HG02884 (cell line): ENCODE data around the gene FNDC3B.

ENCODE experiments used
- ATAC-seq: cut with Tn5 transposase; IDR thresholded peaks from one replicate; pipeline ENCODE4 v1.9.1; 2021; ENCODE audit warnings: mild to moderate bottlenecking, moderate library complexity; ENCODE audit not compliant: unreplicated experiment

The FNDC3B gene

DNA sequence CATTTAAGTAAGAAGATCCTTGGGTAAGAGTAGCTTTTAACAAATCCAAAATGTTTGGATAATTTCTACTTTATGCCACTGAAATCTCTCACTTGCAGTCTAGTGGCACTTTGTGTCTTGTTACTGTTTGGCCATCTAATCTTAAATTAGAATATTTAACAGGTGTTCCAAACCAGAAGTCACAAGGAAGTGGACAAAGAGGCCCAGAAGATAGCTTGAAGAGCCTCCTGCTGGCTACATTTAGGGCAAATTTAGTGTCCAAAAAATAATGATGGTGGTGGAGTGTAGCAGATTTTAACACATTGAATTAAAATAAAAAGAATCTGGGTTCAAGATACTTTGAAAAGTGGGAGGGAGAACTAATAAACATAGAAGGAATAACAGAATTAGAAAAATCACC is 236.7 kb downstream of the FNDC3B start:
- no peak for ATAC-seq

DNA sequence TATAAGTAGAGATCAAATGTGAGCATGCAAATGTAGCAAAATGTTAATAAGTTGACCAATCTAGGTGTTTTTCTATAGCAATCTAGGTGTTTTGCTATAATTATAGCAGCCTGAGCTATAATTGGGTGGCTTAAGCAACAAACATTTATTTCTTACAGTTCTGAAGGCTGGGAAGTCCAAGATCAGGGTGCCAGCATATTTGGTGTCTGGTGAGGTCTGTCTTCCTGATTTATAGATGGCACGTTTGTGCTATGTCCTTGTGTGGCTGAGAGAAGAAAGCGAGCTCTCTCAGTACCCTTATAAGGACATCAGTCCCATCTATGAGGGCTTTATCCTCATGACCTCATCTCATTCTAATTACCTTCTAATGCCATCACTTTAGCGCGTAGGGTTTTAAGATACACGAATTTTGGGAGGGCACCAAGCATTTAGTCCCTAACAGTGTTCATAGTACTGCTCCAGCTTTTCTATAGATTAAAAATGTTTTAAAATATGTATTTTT is 237.8 kb downstream of the FNDC3B start:
- no peak for ATAC-seq

DNA sequence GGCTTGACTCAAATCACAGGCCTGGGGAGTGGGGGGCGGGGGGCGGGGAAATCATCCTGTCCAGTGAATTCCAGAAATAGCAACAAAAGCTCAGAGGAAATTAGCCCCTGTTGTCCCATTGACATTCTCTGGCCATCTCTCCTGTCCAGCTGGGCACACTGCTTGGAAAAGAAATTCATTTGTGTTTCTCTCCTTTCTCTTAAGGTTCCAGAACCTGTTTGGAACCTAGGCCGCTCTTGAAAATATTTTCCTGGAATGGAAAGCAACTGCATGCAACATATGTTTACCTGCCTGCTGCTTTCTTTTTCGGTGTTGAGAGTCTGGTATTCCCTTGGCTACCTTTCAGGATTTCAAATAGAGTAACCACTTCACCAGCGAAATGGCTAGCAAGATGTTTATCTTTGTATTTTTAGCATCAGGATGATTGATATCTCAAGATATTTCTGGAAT is 239.8 kb downstream of the FNDC3B start:
- no peak for ATAC-seq

DNA sequence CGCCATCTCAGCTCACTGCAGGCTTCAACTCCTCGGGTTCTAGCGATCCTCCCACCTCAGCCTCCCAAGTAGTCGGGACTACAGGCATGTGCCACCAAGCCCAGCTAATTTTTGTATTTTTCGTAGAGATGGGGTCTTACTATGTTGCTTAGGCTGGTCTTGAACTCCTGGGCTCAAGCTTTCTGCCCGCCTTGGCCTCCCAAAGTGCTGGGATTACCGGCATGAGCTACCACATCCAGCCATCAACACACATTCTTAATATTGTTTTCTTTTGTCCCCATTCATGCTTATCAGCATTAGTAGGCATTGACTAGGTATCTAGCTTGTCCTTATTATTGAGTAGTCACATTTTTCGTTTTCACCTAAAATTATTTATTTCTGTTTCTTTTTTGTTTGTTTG is 240.6 kb downstream of the FNDC3B start:
- no peak for ATAC-seq

DNA sequence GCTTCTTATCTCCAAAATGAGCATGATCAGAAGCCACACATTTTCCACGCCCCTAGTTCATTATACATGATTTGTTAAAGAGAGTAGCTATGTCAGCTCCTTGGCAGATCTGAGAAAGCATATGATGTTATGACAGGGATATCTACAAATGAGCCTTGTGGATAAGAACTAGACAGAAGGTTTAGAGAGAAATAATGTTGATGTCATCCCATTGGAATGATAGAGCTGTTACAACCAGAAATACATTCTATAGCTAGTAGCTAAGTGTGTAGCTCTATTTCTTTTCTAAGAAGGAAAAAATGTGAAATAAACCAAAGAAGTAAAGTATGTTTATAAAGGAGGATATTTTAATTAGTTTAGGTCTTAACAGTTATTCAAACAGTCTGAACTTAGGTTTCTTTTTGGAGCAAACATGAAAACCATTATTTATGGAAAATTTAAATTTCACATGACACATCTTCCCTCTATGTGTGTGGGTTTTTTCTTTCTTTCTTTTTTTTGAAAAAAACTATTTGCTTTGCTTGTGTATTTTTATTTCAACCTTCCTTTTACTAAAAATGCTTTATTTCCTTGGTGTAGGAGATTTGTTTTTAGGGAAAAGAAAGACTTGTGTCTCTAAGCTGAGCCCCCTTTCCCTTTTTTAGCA is 241.2 kb downstream of the FNDC3B start:
- no peak for ATAC-seq

DNA sequence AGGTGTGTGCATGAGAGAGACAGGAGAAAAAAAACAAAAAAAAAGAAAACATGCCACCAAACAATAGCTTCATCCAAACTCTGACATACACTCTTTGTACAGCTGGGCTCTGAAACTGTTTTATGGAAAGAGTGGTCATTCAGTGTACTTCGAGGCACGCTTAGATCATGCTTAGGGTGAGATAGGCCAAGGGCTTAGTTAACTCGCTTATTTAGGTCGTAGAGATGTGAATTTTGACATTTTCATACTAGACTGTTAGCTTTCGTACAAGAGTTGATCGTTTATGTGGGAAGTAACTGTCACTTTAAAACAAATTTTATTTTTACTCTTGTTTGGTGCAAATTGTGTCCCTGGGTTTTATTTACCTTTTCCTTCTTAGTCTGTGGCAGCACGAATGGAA is 242.5 kb downstream of the FNDC3B start:
- ATAC-seq = no peak

DNA sequence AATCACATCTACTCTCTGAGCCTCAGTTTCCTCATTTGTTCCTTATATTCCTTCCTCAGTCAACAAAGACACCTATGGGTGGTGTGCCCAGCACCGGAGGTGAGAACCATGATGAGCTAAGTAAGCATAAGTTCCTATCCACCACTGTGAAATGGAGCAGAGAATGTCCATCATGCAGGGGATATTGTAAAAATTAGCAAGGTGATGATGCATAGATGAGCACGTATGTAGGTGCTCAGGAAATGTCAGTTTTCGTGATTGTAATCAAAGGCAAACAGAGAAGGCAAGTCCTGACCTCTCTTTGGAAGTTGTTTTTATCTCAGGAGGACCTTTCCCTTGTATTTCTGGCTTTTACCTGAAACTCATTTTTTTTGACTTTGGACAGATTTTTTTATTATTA is 243.5 kb downstream of the FNDC3B start:
- no peak for ATAC-seq

DNA sequence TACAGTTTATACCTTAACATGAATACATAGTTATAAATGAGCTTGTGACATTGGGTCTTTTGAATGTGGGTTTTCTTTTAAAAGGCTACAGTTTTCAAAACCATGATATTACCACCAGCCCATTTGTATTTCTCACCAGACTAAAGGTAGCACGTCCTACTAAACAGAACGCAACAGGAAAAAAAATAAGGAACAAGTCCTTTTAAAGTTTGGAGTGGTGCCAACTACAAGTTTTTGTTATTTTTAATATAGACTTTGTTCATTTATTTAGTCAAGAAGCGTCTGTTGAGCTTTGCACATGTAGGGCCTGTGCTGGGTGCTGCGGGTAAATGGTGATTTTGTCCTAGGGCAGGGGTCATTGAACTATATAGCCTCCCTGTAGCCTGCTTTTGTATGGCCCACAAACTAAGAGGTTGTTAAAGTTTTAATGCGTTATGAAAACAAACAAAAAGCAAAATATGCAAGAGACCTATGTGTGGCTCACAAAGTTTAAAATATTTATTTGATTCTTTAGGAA is 244.5 kb downstream of the FNDC3B start:
- no peak for ATAC-seq

DNA sequence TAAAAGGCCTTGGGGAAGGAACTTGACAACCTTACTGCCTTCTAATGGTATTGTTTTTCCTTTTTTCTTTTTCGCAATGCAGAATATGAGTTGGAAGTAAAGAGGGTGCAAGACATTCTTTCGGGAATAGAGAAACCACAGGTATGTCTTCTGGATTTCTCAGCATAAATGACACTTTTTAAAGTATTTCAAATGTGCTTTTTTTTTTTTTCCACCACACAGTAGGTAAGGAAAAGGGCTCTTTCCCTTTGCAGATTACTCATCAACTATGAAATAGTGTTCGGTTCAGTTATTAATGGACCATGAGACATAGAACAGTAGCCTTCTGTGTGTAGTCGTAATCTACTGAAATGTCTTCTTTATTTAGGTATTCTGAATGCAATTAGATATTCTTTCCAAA is 246.5 kb downstream of the FNDC3B start:
- no peak for ATAC-seq

DNA sequence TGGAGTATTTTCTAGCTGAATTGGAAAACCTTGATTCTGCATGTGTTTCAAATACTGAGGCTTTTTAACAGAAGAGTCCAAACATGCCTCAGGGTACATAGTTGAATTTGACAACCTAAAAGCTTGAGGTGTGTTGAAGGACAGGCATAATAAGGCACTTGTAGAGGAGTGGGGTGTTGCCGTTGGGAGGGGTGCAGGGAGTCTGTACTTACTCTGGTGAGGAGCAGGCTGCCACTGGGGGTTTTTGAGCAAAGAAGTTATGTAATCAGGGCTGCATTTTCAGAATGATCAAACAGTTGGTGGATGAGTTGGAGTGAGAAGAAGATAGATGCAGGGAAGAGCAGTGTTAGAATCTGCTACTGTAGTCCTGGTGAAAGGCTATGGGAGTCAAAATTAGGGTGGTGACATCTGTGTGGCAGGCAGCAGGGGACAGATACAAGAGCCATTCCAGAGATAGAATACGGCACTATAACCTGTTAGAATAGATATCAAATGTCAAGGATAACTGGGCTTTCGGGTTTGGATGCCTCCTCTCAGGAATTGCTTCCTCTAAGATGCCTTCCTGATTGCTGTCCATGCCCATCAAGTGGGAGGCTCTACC is 247.3 kb downstream of the FNDC3B start:
- no peak for ATAC-seq

DNA sequence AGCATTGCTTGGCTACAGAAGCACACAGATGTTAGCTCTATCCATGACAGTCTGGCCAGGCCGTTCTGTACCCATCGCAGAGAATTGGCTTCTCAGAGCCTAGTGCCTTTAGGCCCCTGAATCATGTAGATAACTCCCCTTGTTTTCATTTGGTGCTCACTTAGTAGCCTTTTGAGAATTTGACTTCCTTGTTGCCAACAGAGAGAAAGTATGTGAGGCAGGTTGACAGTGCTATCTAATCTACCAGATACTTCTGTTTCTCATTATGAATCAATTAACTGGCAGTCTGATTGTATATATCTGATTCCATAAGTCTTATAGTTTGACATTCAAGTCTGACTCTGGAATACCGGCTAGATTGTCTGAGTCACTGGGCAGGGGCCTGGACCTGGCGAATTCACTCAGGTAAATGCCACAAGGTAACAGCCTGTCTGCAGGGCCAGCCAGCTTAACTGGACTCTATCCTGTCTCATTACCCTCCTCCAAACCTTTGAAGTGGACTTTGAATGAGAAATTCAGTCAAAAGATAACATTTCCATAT is 248.6 kb downstream of the FNDC3B start:
- no peak for ATAC-seq

DNA sequence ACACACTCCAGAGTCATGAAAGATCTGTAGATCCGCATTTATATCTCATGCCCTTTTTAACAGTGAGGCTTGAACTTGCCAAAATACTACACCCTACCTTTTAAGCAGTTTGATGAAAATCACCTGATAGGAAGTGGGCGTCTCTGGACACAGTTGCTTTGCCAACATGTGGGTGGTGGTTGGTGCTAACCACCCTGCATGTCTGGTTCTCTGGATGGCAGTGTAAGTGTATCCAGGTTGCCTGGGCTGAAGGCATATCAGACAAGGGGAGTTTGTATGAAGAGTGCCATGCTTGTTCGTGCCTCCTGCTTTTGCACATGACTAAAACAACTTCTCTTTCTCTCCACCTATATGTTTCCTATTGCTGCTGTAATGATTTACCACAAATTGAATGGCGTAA is 249.3 kb downstream of the FNDC3B start:
- no peak for ATAC-seq

DNA sequence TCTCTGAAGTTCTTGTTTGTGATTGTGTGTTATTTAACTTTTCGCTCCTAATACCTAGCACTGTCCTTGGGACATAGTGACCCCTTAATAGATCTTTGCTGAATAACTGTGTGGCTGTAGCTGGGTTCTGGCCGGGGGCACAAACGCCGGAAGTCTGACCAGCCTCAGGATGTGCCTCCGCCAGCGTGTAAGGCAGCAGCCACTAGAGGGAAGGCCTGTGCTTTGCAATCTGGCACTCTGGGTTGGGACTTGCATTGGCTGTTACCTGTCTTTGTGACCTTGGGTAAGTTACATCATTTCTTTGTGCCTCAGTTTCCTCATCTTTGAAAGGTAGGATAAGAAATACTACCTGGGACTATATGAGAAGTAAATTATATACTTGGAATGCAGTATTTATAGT is 250.2 kb downstream of the FNDC3B start:
- peak; percentile 62 for ATAC-seq

DNA sequence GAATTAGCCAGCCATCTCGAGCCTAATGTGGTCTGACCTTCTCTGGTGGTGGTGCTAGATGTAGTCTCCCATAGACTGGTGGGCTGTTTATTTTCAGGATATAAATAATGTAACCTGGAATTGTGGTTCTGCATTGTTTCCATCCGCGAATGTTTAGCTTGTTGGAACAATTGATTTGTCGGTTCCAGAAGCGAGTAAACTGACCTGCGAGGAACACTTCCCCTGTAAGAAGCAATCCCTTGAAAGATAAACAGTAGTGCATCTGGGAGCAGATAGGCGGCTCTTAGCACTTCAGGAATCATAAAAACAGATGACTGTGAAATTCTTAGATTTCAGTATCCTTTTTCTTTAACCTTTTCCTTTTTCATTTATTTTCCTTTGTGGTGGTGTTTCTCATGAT is 251.1 kb downstream of the FNDC3B start:
- no peak for ATAC-seq

DNA sequence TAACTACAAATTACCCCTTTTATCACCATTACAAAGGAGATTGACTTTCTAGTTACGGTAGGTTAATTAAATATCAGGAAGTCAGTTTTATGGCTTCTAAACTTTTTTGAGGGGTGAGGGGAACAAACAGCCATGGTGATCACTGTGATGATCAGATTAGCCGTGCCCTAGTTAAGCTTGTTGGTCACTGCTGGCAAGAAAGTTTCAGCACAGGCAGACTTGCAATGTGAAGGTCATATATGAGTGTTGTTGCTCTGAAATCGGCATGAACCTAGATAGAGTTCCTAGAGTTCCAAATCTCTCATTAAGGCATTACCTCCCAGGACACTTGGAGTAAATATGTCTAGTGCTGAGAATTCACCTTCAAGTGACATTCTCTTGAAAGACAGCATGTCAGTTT is 252.3 kb downstream of the FNDC3B start:
- no peak for ATAC-seq

DNA sequence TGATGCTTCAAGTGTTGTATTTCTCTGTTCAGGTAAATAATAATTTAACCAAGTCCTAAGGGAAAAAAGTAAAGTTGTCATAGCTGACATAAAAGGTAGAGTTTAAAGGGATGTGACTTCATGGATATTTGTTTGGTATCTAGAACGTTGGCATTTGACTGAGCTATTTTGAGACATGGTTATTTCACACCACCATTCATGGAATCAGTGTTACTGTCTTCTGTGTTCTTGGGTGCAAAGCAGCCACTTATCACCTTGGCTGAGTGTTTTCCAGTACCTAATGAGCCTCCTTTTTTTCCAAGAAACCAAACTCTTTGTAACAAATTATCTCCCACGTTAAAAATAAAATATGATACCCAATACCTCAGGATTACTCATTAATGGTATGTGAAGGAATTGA is 253.0 kb downstream of the FNDC3B start:
- ATAC-seq = no peak

DNA sequence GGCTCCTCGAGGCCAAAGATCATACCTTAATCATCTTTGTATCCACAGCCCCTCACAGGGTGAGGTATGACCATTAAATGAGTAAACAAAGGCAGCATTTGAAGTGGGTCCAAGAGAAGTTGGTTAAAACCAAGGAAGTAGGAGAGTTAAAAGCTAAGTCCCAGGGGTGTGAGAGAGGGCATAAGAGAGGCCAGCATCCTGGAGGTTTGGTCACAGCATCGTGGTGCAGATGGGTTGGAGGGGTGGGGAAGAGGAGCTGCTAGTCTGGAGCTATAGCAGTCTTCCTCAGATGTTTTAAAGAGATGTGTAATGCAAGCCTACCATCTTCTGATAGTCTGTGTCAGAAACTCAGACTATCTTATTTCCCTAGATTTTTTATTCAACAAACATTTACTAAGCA is 253.7 kb downstream of the FNDC3B start:
- no peak for ATAC-seq

DNA sequence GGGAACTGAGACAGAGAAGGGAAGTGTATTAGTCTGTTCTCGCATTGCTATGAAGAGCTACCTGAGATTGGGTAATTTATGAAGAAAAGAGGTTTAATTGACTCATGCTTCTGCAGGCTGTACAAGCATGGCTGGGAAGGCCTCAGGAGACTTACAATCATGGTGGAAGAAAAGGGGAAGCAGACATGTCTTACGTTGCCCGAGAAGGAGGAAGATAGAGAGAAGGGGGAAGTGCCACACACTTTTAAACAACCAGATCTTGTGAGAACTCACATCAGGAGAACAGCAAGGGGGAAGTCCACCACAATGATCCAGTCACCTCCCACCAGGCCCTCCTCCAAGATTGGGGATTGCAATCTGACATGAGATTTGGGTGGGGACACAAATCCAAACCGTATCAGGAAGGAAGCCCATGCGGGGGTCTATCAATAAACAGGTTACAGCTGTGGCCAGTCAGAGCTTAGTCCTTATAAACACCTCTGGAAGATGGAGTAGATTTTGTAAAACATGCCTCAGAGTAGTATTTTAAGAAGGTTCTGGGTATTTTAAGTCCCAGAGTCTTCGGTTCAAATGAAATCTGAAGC is 254.9 kb downstream of the FNDC3B start:
- no peak for ATAC-seq

DNA sequence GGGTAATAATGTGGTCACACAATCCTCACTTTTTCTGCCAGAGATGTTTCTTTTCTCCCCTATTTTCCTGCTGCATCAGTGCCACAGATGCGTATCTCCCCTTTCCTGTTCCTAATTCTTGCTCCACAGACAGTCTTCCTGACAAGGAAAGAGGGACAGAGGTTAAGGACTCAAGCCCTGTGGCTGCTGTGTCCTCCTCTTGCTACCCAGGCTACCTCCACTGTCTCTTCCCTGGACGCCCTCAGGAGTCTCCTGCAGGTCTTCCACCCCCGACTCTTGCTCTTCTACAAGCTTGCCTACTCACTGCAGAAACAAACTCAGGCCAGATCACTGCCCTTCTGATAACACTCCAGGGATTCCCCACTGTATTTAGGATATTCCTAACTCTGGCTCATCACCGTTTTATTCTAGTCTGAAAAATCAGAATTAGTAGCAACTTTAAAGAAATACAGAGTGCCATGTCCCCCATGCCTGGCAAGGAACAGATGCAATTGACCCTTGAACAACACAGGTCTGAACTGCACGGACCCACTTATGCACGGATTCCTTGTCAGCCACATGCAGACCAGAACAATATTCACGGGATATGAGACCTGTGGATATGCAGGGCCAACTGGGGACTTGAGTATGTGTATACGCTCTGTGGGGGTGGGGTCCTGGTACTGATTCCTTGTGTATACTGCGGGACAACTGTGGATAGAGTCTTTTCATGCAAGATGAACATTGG is 257.0 kb downstream of the FNDC3B start:
- no peak for ATAC-seq

DNA sequence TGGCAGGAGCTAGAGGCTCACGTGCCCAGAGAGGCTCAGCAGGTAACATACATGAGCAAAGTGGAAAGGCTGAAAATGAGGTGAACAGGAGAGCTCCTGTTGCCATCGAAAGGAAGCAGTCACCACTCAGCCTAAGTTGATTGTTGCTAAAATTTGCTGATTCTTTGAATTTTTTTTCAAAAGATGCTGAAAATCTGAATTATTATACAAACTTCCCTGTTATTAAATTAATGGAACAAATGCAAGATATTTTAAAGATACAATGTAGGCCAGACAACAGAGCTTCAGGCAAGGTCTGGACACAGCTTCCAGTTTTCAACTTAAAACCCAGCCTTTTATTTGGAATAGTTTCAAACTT is 257.6 kb downstream of the FNDC3B start:
- ATAC-seq = no peak

DNA sequence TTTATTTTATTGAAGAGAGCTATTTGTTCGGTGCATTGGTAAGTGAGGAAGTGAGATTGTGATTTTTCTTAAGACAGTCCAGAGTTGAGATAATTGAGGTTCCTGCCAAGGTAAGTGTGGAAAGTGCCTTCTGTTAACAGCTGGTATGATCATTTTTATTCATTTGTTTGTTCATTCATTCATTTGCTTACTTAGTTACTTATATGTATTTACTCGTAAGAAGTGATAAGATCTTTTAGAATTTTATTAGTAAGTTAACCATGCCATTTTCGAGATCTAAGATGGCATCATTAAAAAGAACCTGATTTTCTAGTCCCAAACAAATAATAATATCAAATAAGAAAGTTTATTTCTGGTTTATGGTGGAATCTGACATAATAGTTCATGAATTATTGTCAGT is 258.9 kb downstream of the FNDC3B start:
- no peak for ATAC-seq
